ENCODE data around the gene SELENOO.

- TF ChIP-seq CTCF (IDR thresholded peaks at IDR 0.05) (no peak), POLR2A (IDR thresholded peaks at IDR 0.05) (no peak)
Measured at GRCh38 chr22:50169774-50170341, 31.0 kb upstream of the SELENOO start.

Measured in right lobe of liver (tissue), 4 donors.